Right lobe of liver (tissue), 6 donors: Measurements from ENCODE around the gene UBE2Q2. TPM values are rescaled to one million over a fixed set of nuclear protein-coding genes. Genes with fewer than 3 reads are reported as not detected.

ENCODE experiments used
- ATAC-seq, 4 donors: fragments of 200-7000 bp; cut with Tn5 transposase; one replicate each; pipeline ENCODE4 v1.9.1; 2020; ENCODE audit warnings: mild to moderate bottlenecking in 4 of 4, moderate library complexity in 4 of 4
- DNase-seq, 3 donors: peaks; one replicate each; pipeline ENCODE4 v3.0.0-alpha.2; 2020
- H3K27ac ChIP-seq, 3 donors: fragments of 200-600 bp; one replicate each; pipeline ENCODE4 v1.8.0; 2022
- H3K27me3 ChIP-seq, 2 donors: fragments of 200-600 bp; one replicate each; pipeline ENCODE4 v1.8.0; 2022
- H3K36me3 ChIP-seq, 4 donors: fragments of 200-600 bp; sonication (generic) in 1 of 4; one replicate each; pipeline versions ENCODE4 v1.5.1 to v1.8.0; 2017 to 2022; ENCODE audit warnings: control low read depth in 1 of 4
- H3K4me1 ChIP-seq, 4 donors: fragments of 200-600 bp; sonication (generic) in 1 of 4; one replicate each; pipeline versions ENCODE4 v1.5.1 to v1.8.0; 2017 to 2022; ENCODE audit warnings: control low read depth in 1 of 4
- H3K4me3 ChIP-seq, 3 donors: fragments of 200-600 bp; one replicate each; pipeline ENCODE4 v1.8.0; 2022
- H3K9me3 ChIP-seq, 4 donors: fragments of 200-600 bp; sonication (generic) in 1 of 4; one replicate each; pipeline versions ENCODE4 v1.5.1 to v1.8.0; 2017 to 2022; ENCODE audit warnings: control low read depth in 1 of 4
- CTCF ChIP-seq, 4 donors: fragments of 200-600 bp in 3 of 4; fragments of 450-650 bp in 1 of 4; IDR thresholded peaks; one replicate each; pipeline versions ENCODE4 v1.5.1 to v1.8.0; 2016 to 2022; ENCODE audit warnings: antibody characterized with exemption in 4 of 4, mild to moderate bottlenecking in 2 of 4
- POLR2A ChIP-seq: fragments of 450-650 bp; IDR thresholded peaks from one replicate; pipeline ENCODE4 v1.6.1; 2017; ENCODE audit warnings: antibody characterized with exemption, mild to moderate bottlenecking
- WGBS: methylation state at CpG from one replicate; pipeline ENCODE4 v1.1.6; 2018; ENCODE audit warnings: low coverage, low lambda C conversion rate; ENCODE audit not compliant: insufficient coverage; ENCODE audit errors: missing lambda C conversion rate; 5-methylcytosine and 5-hydroxymethylcytosine counted together
- intact Hi-C, 2 donors: fragments of 100-400 bp; cut with DNase I; formaldehyde crosslinking; loops; one replicate each; pipeline versions ENCODE4 v1.11.2 to v1.14.1; 2022
- total RNA-seq, 6 experiments: library from RNA; depleted of rRNA in 2 of 6; stranded (reverse); fragments of >200 nt in 2 of 6; fragmentation: NEBNext Ultra II Directional in 3 of 6; extraction: Animal tissue kit (Norgen Biotek cat#: 25700) in 3 of 6; gene quantifications; one replicate each; pipeline versions ENCODE4 v1.1.0 to v1.2.4, GENCODE V29; 2016 to 2023
- donor health status: DM: no; HTN: yes; CAD: no.
- donor health status: DM: no; HTN: no; CAD: no.
- donor health status: DM: no; HTN: no; CAD: no.
- donor health status: DM: no; HTN: yes; CAD: no.
- donor health status: DM: no; HTN: yes; CAD: no.

The UBE2Q2 gene
- total RNA-seq, 6 experiments from 2014 or later, result 2.6 to 9.5 (median 4.6) TPM

GRCh38 chr15:75887178-75887577 lies 43.9 kb downstream of the UBE2Q2 start:
- H3K27me3 ChIP-seq, result no peaks in the 10 kb centered on the region
- no peaks in the 10 kb centered on the region for H3K36me3 ChIP-seq
- no peak for DNase-seq
- H3K9me3 ChIP-seq, result no peaks in the 10 kb centered on the region
- ATAC-seq, result no peak
- H3K4me3 ChIP-seq, result no peak overlapping the region
- peaks cover 0 to 8% (median 0%) of the 10 kb centered on the region in 4 donors for H3K4me1 ChIP-seq
- H3K27ac ChIP-seq, result no peak overlapping the region
- intact Hi-C loops, result no loop called here
- TF ChIP-seq POLR2A (no peak), CTCF (IDR thresholded peaks at IDR 0.05) (no peak)
- 71% methylated on average over 1 of the region's 1 CpG for WGBS

- ATAC-seq (peak in 2 of 4 donors; percentile 52 to 63), DNase-seq (no peak)
- H3K4me3 ChIP-seq, result no peak overlapping the region
- no peaks in the 10 kb centered on the region for H3K9me3 ChIP-seq
- TF ChIP-seq CTCF (IDR thresholded peaks at IDR 0.05), result no peak
- TF ChIP-seq POLR2A, result no peak
- intact Hi-C loops, result no loop called here
- H3K27ac ChIP-seq, result no peak overlapping the region
- H3K4me1 ChIP-seq, result no peaks in the 10 kb centered on the region
- H3K27me3 ChIP-seq, result no peaks in the 10 kb centered on the region
- H3K36me3 ChIP-seq, result no peaks in the 10 kb centered on the region
Observed at GRCh38 chr15:75891895-75892294, 48.6 kb downstream of the UBE2Q2 start.

- intact Hi-C loops, result no loop called here
- no peaks in the 10 kb centered on the region for H3K9me3 ChIP-seq
- ATAC-seq, result no peak
- 40% methylated on average over 1 of the region's 2 CpGs for WGBS
- no peaks in the 10 kb centered on the region for H3K27me3 ChIP-seq
- peaks cover 0 to 9% (median 0%) of the 10 kb centered on the region in 4 donors for H3K4me1 ChIP-seq
- H3K36me3 ChIP-seq, result peaks cover 0 to 3% (median 0%) of the 10 kb centered on the region in 4 donors
- no peak for TF ChIP-seq POLR2A
- no peak for DNase-seq
- no peak overlapping the region for H3K27ac ChIP-seq
- H3K4me3 ChIP-seq, result no peak overlapping the region
Observed at GRCh38 chr15:75895731-75896130, 52.5 kb downstream of the UBE2Q2 start.

GRCh38 chr15:75900577-75900976 lies 57.3 kb downstream of the UBE2Q2 start:
- DNase-seq (no peak), ATAC-seq (no peak)
- Histone ChIP-seq H3K36me3 (peaks cover 0 to 3% (median 0%) of the 10 kb centered on the region in 4 donors), H3K27ac (no peak overlapping the region), H3K9me3 (no peaks in the 10 kb centered on the region), H3K27me3 (no peaks in the 10 kb centered on the region), H3K4me1 (peaks cover 0 to 17% (median 0%) of the 10 kb centered on the region in 4 donors), H3K4me3 (no peak overlapping the region)
- no peak for TF ChIP-seq POLR2A
- TF ChIP-seq CTCF (IDR thresholded peaks at IDR 0.05), result no peak
- intact Hi-C loops, result no loop called here

GRCh38 chr15:75902129-75902557 lies 58.9 kb downstream of the UBE2Q2 start:
- ATAC-seq (no peak), DNase-seq (no peak)
- H3K27me3 ChIP-seq, result no peaks in the 10 kb centered on the region
- H3K4me1 ChIP-seq, result peaks cover 0 to 20% (median 0%) of the 10 kb centered on the region in 4 donors
- H3K9me3 ChIP-seq, result no peaks in the 10 kb centered on the region
- intact Hi-C loops, result no loop called here
- no peak overlapping the region for H3K4me3 ChIP-seq
- WGBS, result 50% methylated on average over 7 of the region's 8 CpGs
- no peak overlapping the region for H3K27ac ChIP-seq
- TF ChIP-seq CTCF (IDR thresholded peaks at IDR 0.05), result no peak
- TF ChIP-seq POLR2A, result no peak
- H3K36me3 ChIP-seq, result peaks cover 0 to 8% (median 1%) of the 10 kb centered on the region in 4 donors
